ENCODE data around the gene TREM1. TPM values are rescaled to one million over a fixed set of nuclear protein-coding genes. Genes with fewer than 3 reads are reported as not detected.
"Not testable (repeated sequence)": the region's sequence is repeated elsewhere in the genome, so short reads cannot be mapped to it uniquely, and the experiment has no call there.

Gene TREM1
- total RNA-seq, 4 donors from 2014 or later, result 1.0 to 2.2 TPM; not detected in 2

DNA sequence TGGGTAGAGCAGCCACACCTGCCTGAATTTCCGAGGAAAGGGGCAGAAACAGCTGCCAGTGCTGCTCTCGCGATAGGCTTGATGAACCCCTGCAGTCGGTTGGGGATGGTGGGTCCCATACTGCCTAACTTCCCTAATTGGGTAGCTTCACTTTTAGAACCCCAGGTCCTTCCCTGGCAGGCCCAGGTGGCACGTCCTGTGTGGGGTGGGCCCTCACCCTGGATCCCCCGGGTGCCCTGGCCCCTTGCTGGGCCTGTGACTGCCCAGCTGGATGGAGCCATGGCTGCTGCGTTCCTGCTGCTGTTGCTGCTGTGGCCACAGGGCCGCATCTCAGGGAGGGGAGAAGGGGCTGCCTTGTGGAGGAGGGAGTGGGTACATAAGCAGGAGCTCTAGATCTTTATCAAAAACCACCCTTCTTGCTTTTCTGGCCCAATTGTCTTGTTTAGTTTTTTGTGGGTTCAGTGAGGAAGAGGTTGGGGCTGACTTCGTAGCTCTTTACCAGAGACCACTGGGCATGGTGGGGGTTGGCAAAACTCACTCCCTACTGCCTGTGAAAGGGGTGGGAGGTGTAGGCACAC, 39.1 kb downstream of the TREM1 start:
- H3K9me3 ChIP-seq, result no peaks in the 10 kb centered on the region
- H3K27ac ChIP-seq, result no peak overlapping the region
- peaks cover 28% of the 10 kb centered on the region for H3K27me3 ChIP-seq
- TF ChIP-seq POLR2AphosphoS5 (IDR thresholded peaks at IDR 0.05) (no peak), EP300 (IDR thresholded peaks at IDR 0.05) (no peak), POLR2A (IDR thresholded peaks at IDR 0.05) (no peak)
- TF ChIP-seq, protein P1, sequence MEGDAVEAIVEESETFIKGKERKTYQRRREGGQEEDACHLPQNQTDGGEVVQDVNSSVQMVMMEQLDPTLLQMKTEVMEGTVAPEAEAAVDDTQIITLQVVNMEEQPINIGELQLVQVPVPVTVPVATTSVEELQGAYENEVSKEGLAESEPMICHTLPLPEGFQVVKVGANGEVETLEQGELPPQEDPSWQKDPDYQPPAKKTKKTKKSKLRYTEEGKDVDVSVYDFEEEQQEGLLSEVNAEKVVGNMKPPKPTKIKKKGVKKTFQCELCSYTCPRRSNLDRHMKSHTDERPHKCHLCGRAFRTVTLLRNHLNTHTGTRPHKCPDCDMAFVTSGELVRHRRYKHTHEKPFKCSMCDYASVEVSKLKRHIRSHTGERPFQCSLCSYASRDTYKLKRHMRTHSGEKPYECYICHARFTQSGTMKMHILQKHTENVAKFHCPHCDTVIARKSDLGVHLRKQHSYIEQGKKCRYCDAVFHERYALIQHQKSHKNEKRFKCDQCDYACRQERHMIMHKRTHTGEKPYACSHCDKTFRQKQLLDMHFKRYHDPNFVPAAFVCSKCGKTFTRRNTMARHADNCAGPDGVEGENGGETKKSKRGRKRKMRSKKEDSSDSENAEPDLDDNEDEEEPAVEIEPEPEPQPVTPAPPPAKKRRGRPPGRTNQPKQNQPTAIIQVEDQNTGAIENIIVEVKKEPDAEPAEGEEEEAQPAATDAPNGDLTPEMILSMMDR (IDR thresholded peaks at IDR 0.05), result no peak
- H3K4me1 ChIP-seq, result no peaks in the 10 kb centered on the region
- H3K4me3 ChIP-seq, result no peak overlapping the region
- no peak for DNase-seq (ENCODE audit: low spot score in 2 of 2)
- H3K36me3 ChIP-seq, result no peaks in the 10 kb centered on the region
- 72% methylated on average over 8 of the region's 9 CpGs for WGBS

DNA sequence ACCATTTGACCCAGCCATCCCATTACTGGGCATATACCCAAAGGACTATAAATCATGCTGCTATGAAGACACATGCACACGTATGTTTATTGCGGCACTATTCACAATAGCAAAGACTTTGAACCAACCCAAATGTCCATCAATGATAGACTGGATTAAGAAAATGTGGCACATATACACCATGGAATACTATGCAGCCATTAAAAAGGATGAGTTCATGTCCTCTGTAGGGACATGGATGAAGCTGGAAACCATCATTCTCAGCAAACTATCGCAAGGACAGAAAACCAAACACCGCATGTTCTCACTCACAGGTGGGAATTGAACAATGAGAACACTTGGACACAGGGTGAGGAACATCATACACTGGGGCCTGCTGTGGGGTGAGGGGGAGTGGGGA, 40.0 kb downstream of the TREM1 start:
- H3K27ac ChIP-seq; H3K4me1 ChIP-seq; H3K4me3 ChIP-seq; DNase-seq (ENCODE audit: low spot score in 2 of 2); H3K9me3 ChIP-seq; H3K36me3 ChIP-seq: not testable (repeated sequence)
- peaks cover 30% of the 10 kb centered on the region for H3K27me3 ChIP-seq
- 91% methylated on average over 4 of the region's 4 CpGs for whole genome bisulfite sequencing

DNA sequence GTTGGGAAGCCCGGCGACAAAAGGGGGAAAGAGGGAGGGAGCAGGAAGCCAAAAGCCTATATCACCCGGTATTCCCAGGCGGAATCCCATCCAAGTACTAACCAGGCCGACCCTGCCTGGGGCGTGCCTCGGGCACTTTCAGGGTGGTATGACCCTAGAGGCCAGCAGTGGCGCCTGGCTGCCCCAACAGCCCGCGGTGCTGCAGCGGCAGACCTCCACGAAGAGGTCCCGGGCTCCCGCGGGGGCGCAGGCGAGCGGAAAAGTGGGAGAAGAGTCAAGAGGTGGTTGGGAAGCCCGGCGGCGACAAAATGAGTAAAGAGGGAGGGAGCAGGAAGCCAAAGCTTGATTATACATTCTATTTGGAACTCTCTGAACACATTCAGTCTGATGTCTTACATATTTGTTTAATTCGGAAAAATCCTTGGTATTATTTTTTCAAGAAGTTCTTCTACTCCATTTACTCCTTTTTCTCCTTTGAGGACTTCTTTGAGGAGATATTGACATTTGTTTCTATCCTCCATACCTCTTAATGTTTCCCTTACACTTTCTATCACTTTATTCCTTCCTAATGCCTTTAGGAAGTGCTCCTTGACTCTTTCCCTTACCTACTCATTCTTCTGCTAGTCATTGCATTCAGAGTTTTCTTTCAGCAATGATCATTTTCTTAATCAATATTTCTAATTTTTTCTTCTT, 46.9 kb downstream of the TREM1 start:
- Histone ChIP-seq H3K27me3 (peaks cover 63% of the 10 kb centered on the region), H3K4me1 (no peaks in the 10 kb centered on the region), H3K4me3 (no peak overlapping the region), H3K9me3 (no peaks in the 10 kb centered on the region), H3K27ac (no peak overlapping the region), H3K36me3 (no peaks in the 10 kb centered on the region)
- DNase-seq (ENCODE audit: low spot score in 2 of 2), result no peak
- no peak for TF ChIP-seq POLR2A (IDR thresholded peaks at IDR 0.05)
- no peak for TF ChIP-seq POLR2AphosphoS5 (IDR thresholded peaks at IDR 0.05)
- TF ChIP-seq, protein P1 (IDR thresholded peaks at IDR 0.05), result no peak
- TF ChIP-seq EP300 (IDR thresholded peaks at IDR 0.05), result no peak
- WGBS, result 9% methylated on average over 22 of the region's 22 CpGs

DNA sequence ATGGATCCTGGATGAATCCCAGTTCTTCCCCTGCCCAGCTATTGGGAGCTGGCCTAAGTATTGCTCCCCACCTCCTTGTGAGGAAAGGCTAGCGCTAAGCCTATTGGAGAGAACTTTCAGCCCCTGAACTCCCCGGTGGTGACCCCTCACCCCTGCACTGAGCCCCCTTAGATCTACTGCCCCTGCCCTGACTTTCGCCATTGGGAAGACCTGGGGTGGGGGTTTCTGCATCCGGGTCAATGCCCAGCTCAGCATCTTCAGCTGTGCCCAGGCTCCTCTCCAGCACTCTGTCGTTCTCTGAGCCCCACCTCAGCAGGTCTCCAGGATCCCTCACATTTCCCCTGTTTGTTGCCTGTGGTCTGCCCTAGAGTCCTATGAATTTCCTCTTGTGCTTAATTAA, 49.4 kb downstream of the TREM1 start:
- H3K27me3 ChIP-seq, result peaks cover 54% of the 10 kb centered on the region
- no peaks in the 10 kb centered on the region for H3K4me1 ChIP-seq
- no peak overlapping the region for H3K27ac ChIP-seq
- H3K9me3 ChIP-seq, result no peaks in the 10 kb centered on the region
- H3K4me3 ChIP-seq, result no peak overlapping the region
- TF ChIP-seq, protein P1 (IDR thresholded peaks at IDR 0.05), result no peak
- no peak for TF ChIP-seq POLR2A (IDR thresholded peaks at IDR 0.05)
- no peak for TF ChIP-seq POLR2AphosphoS5 (IDR thresholded peaks at IDR 0.05)
- no peak for TF ChIP-seq EP300 (IDR thresholded peaks at IDR 0.05)
- 63% methylated on average over 5 of the region's 5 CpGs for WGBS
- DNase-seq (ENCODE audit: low spot score in 2 of 2), result no peak
- no peaks in the 10 kb centered on the region for H3K36me3 ChIP-seq

DNA sequence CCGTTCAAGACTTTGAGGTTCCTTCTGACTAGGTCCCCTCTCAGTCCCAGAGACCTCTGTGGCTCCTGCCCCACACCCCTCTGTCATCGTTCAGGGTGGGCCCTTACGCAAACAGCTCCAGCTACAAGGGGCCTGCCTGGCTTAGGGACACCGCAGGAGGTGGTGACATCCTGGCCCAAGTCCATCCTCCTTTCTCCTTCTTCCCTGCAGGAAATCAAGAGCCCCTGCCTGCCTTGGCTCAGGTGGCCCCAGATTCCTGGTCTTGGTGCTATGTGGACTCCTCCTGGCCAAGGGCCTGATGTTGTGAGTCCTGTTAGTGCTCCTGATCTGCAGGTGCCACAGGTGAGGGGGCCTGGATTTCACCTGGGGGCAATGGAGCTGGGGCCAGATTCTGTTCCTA, 50.2 kb downstream of the TREM1 start:
- H3K27me3 ChIP-seq, result peaks cover 48% of the 10 kb centered on the region
- no peak overlapping the region for H3K4me3 ChIP-seq
- H3K36me3 ChIP-seq, result no peaks in the 10 kb centered on the region
- TF ChIP-seq, protein P1 (IDR thresholded peaks at IDR 0.05), result no peak
- no peak for TF ChIP-seq EP300 (IDR thresholded peaks at IDR 0.05)
- no peak for TF ChIP-seq POLR2AphosphoS5 (IDR thresholded peaks at IDR 0.05)
- no peak for TF ChIP-seq POLR2A (IDR thresholded peaks at IDR 0.05)
- no peak overlapping the region for H3K27ac ChIP-seq
- no peaks in the 10 kb centered on the region for H3K4me1 ChIP-seq
- H3K9me3 ChIP-seq, result no peaks in the 10 kb centered on the region
- no peak for DNase-seq (ENCODE audit: low spot score in 2 of 2)
- WGBS, result 89% methylated on average over 4 of the region's 4 CpGs
